ENCODE data around the gene PCDH12.

PCDH12 gene

DNA sequence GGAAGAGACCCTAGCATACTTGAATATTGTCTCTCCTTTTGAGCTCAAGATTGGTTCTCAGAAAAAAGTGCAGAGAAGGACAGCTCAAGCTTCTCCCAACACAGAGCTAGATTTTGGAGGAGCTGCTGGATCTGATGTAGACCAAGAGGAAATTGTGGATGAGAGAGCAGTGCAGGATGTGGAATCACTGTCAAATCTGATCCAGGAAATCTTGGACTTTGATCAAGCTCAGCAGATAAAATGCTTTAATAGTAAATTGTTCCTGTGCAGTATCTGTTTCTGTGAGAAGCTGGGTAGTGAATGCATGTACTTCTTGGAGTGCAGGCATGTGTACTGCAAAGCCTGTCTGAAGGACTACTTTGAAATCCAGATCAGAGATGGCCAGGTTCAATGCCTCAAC is 20.4 kb upstream of the PCDH12 start:
- ATAC-seq (ENCODE audit: low read depth) (no peak), DNase-seq (ENCODE audit: low spot score) (no peak)
- H3K4me3 ChIP-seq (ENCODE audit: severe bottlenecking): no peak overlapping the region
- TF ChIP-seq, protein P1, sequence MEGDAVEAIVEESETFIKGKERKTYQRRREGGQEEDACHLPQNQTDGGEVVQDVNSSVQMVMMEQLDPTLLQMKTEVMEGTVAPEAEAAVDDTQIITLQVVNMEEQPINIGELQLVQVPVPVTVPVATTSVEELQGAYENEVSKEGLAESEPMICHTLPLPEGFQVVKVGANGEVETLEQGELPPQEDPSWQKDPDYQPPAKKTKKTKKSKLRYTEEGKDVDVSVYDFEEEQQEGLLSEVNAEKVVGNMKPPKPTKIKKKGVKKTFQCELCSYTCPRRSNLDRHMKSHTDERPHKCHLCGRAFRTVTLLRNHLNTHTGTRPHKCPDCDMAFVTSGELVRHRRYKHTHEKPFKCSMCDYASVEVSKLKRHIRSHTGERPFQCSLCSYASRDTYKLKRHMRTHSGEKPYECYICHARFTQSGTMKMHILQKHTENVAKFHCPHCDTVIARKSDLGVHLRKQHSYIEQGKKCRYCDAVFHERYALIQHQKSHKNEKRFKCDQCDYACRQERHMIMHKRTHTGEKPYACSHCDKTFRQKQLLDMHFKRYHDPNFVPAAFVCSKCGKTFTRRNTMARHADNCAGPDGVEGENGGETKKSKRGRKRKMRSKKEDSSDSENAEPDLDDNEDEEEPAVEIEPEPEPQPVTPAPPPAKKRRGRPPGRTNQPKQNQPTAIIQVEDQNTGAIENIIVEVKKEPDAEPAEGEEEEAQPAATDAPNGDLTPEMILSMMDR (IDR thresholded peaks at IDR 0.05; ENCODE audit: poor library complexity, severe bottlenecking): no peak
- no peaks in the 10 kb centered on the region for H3K27me3 ChIP-seq (ENCODE audit: insufficient read depth, poor library complexity, severe bottlenecking)
- H3K9me3 ChIP-seq (ENCODE audit: severe bottlenecking): no peaks in the 10 kb centered on the region
- no peak overlapping the region for H3K27ac ChIP-seq (ENCODE audit: poor library complexity, severe bottlenecking)
- H3K36me3 ChIP-seq (ENCODE audit: low read depth): peaks cover 96% of the 10 kb centered on the region
- H3K4me1 ChIP-seq (ENCODE audit: insufficient read depth, poor library complexity, severe bottlenecking): peaks cover 14% of the 10 kb centered on the region

DNA sequence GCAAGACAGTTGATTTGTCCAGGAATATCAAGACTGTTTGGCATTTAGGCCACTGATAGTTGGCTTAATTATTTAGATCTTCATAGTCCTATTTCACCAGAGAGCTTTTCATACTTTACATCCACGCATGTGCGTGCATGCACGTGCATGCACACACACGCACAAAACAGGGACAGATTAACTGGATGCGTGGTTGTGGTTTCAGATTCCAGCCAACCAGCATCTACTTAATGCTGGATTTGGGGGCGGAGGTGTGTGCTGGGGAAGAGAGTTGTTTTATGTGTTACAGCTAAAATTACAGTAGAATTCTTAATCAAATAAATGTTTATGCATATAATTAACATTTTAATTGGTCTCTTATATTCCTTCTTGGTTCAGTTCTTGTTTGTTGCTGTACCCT is 18.2 kb upstream of the PCDH12 start:
- TF ChIP-seq, protein P1 (IDR thresholded peaks at IDR 0.05; ENCODE audit: poor library complexity, severe bottlenecking): no peak
- Histone ChIP-seq H3K4me3 (ENCODE audit: severe bottlenecking) (no peak overlapping the region), H3K27ac (ENCODE audit: poor library complexity, severe bottlenecking) (no peak overlapping the region), H3K4me1 (ENCODE audit: insufficient read depth, poor library complexity, severe bottlenecking) (peaks cover 14% of the 10 kb centered on the region), H3K9me3 (ENCODE audit: severe bottlenecking) (no peaks in the 10 kb centered on the region), H3K36me3 (ENCODE audit: low read depth) (peaks cover 87% of the 10 kb centered on the region), H3K27me3 (ENCODE audit: insufficient read depth, poor library complexity, severe bottlenecking) (no peaks in the 10 kb centered on the region)
- ATAC-seq (ENCODE audit: low read depth) (no peak), DNase-seq (ENCODE audit: low spot score) (no peak)

DNA sequence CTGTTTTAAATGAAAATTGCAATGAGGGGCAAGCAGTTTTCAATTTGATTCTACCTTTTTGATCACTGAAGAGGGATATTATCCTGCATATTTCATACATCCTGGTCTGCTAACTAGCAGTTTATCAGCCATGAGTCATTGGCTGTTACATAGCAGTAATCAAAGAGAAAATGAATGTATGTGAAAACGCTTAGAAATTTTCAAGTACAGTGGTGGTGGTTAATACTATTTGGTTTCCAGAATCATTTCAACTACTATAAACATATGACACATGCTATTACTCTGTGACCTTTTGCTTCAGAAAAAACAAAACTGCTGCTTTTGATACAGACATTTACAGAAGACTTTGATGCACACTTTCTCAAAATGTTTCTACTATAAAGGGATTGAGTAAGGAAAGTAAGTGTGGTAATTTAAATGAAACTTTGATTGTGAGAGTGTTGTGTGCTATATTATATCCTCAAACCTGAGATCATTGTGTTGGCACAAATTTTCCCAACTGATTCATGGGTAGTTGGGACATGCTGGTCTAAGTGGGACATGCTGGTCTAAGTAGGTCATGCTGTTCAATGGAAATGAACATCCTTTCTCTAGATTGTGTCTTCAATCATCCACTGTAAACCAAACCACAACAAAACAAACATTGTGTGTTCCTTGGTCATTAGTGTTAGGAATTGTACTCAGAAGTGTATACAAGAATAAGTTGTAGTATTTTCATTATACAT is 16.0 kb upstream of the PCDH12 start:
- H3K4me3 ChIP-seq (ENCODE audit: severe bottlenecking): no peak overlapping the region
- peaks cover 73% of the 10 kb centered on the region for H3K36me3 ChIP-seq (ENCODE audit: low read depth)
- ATAC-seq (ENCODE audit: low read depth) (no peak), DNase-seq (ENCODE audit: low spot score) (no peak)
- no peaks in the 10 kb centered on the region for H3K9me3 ChIP-seq (ENCODE audit: severe bottlenecking)
- no peaks in the 10 kb centered on the region for H3K27me3 ChIP-seq (ENCODE audit: insufficient read depth, poor library complexity, severe bottlenecking)
- H3K4me1 ChIP-seq (ENCODE audit: insufficient read depth, poor library complexity, severe bottlenecking): peaks cover 22% of the 10 kb centered on the region
- TF ChIP-seq, protein P1 (IDR thresholded peaks at IDR 0.05; ENCODE audit: poor library complexity, severe bottlenecking): no peak
- H3K27ac ChIP-seq (ENCODE audit: poor library complexity, severe bottlenecking): no peak overlapping the region

DNA sequence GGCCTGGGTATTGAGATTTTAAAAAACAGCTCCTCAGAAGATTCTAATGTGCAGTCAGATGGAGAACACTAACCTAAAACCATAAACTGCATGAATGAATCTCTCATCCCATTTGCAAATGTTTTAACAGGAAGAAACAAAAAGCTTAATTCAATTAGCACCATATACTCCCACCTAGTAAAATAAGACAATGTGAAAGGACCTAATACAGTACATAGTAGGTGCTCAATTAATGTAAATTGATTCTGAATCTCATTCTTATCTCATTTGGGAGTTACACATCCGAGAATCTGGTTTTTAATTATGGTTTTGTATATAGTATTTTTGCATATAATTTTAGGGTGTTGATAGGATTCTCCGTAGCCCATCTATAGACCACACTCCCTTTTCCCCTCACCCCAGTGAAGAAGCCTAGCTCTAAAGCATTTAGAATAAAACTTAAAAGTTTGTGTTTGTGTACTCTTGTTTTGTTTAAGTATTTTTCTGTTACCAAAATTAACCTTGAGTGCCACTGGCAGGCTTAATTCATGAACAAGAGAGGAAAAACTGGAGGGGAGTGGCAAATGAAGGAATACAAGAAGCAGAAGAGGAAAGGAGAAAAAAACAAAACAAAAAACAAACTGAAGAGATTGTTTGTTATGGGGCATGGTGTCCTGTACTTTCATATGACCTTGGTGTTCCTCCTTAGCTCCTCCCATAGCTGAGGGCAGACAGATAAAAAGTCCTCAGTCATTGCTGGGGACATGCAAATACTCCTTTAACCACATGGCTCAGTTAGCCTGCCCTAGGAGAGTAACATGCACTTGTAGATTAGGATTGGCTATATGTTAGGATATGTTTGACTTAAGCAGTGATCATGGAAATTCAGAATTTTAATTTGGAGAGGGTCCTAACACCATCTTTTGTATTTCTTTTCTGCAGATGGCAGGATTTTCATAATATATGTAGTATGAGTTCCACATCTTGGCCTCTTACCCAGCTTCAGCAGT is 12.1 kb upstream of the PCDH12 start:
- Histone ChIP-seq H3K4me3 (ENCODE audit: severe bottlenecking) (peak overlapping the region; percentile 48), H3K9me3 (ENCODE audit: severe bottlenecking) (no peaks in the 10 kb centered on the region), H3K27ac (ENCODE audit: poor library complexity, severe bottlenecking) (peak overlapping the region; percentile 75), H3K4me1 (ENCODE audit: insufficient read depth, poor library complexity, severe bottlenecking) (peaks cover 13% of the 10 kb centered on the region), H3K36me3 (ENCODE audit: low read depth) (peaks cover 35% of the 10 kb centered on the region), H3K27me3 (ENCODE audit: insufficient read depth, poor library complexity, severe bottlenecking) (no peaks in the 10 kb centered on the region)
- TF ChIP-seq, protein P1 (IDR thresholded peaks at IDR 0.05; ENCODE audit: poor library complexity, severe bottlenecking): no peak
- ATAC-seq (ENCODE audit: low read depth): no peak
- DNase-seq (ENCODE audit: low spot score): no peak
